Duodenal mucosa (tissue), 2 donors: ENCODE measurements around the gene DCUN1D3.
"Not testable (repeated sequence)": the region's sequence is repeated elsewhere in the genome, so short reads cannot be mapped to it uniquely, and the experiment has no call there.

Experiments
- H3K27ac ChIP-seq: one replicate; pipeline ENCODE4 v1.7.0; 2013; ENCODE audit warnings: low read depth, low read length
- H3K27me3 ChIP-seq, 2 donors: one replicate each; pipeline ENCODE4 v1.7.0; 2013; ENCODE audit warnings: low read length in 2 of 2, control low read depth in 1 of 2; ENCODE audit not compliant: insufficient read depth in 2 of 2, control insufficient read depth in 1 of 2
- H3K36me3 ChIP-seq, 2 donors: one replicate each; pipeline ENCODE4 v1.7.0; 2013; ENCODE audit warnings: low read length in 2 of 2, control low read depth in 1 of 2; ENCODE audit not compliant: insufficient read depth in 2 of 2, control insufficient read depth in 1 of 2
- H3K4me1 ChIP-seq, 2 donors: one replicate each; pipeline ENCODE4 v1.7.0; 2013; ENCODE audit warnings: low read length in 2 of 2, control low read depth in 1 of 2; ENCODE audit not compliant: insufficient read depth in 2 of 2, control insufficient read depth in 1 of 2
- H3K4me3 ChIP-seq, 2 donors: one replicate each; pipeline ENCODE4 v1.7.0; 2013; ENCODE audit warnings: low read length in 2 of 2, low read depth in 1 of 2
- H3K9ac ChIP-seq, 2 donors: one replicate each; pipeline ENCODE4 v1.7.0; 2013; ENCODE audit warnings: low read length in 2 of 2, low read depth in 1 of 2
- H3K9me3 ChIP-seq, 2 donors: one replicate each; pipeline ENCODE4 v1.7.0; 2013; ENCODE audit warnings: low read length in 2 of 2, control low read depth in 1 of 2; ENCODE audit not compliant: control insufficient read depth in 1 of 2

Gene DCUN1D3

GRCh38 chr16:20900299-20901067 is at the start of gene DCUN1D3, which contains the start of gene LYRM1:
Gene DCUN1D3 (minus strand): TSS chr16:20900358. CDS start chr16:20862538, 37,820 bp downstream.
Gene LYRM1 (plus strand): TSS chr16:20900771. CDS start chr16:20915556, 14,785 bp downstream.
- H3K4me1 ChIP-seq: peaks cover 57 to 60% of the 10 kb centered on the region in 2 donors
- peaks cover 0 to 12% of the 10 kb centered on the region in 2 donors for H3K36me3 ChIP-seq
- peak within 1 kb of the TSS; percentile 84 to 92 for H3K9ac ChIP-seq
- H3K4me3 ChIP-seq: peak within 1 kb of the TSS; percentile 80 to 94
- no peaks in the 10 kb centered on the region for H3K9me3 ChIP-seq
- peak within 1 kb of the TSS; percentile 93 for H3K27ac ChIP-seq
- no peaks in the 10 kb centered on the region for H3K27me3 ChIP-seq

GRCh38 chr16:20949660-20950059 is 49.5 kb upstream of the DCUN1D3 start:
- Histone ChIP-seq H3K9ac (no peak overlapping the region), H3K27ac (no peak overlapping the region), H3K9me3 (no peaks in the 10 kb centered on the region), H3K27me3 (no peaks in the 10 kb centered on the region), H3K4me3 (no peak overlapping the region), H3K36me3 (no peaks in the 10 kb centered on the region), H3K4me1 (no peaks in the 10 kb centered on the region)

GRCh38 chr16:20948444-20948843 is 48.3 kb upstream of the DCUN1D3 start:
- Histone ChIP-seq H3K36me3 (no peaks in the 10 kb centered on the region), H3K4me1 (no peaks in the 10 kb centered on the region), H3K4me3 (no peak overlapping the region), H3K9ac (no peak overlapping the region), H3K27me3 (no peaks in the 10 kb centered on the region), H3K9me3 (no peaks in the 10 kb centered on the region), H3K27ac (no peak overlapping the region)

- H3K9me3 ChIP-seq: no peaks in the 10 kb centered on the region
- H3K4me3 ChIP-seq: no peak overlapping the region
- H3K27me3 ChIP-seq: no peaks in the 10 kb centered on the region
- H3K4me1 ChIP-seq: peaks cover 0 to 2% of the 10 kb centered on the region in 2 donors
- H3K9ac ChIP-seq: no peak overlapping the region
- H3K36me3 ChIP-seq: no peaks in the 10 kb centered on the region
- H3K27ac ChIP-seq: no peak overlapping the region
Observed at GRCh38 chr16:20946015-20946629, 46.0 kb upstream of the DCUN1D3 start.

GRCh38 chr16:20945575-20945875 is 45.4 kb upstream of the DCUN1D3 start:
- not testable (repeated sequence) for H3K9me3 ChIP-seq, H3K4me3 ChIP-seq, H3K27ac ChIP-seq, H3K36me3 ChIP-seq, H3K27me3 ChIP-seq, H3K4me1 ChIP-seq, H3K9ac ChIP-seq

- Histone ChIP-seq H3K27ac (no peak overlapping the region), H3K36me3 (no peaks in the 10 kb centered on the region), H3K4me3 (no peak overlapping the region), H3K27me3 (no peaks in the 10 kb centered on the region), H3K9me3 (no peaks in the 10 kb centered on the region), H3K4me1 (peaks cover 0 to 4% of the 10 kb centered on the region in 2 donors), H3K9ac (no peak overlapping the region)
Observed at GRCh38 chr16:20944861-20945574, 44.9 kb upstream of the DCUN1D3 start.

GRCh38 chr16:20942256-20942655 is 42.1 kb upstream of the DCUN1D3 start:
- H3K4me1 ChIP-seq: peaks cover 6 to 9% of the 10 kb centered on the region in 2 donors
- H3K36me3 ChIP-seq: no peaks in the 10 kb centered on the region
- no peaks in the 10 kb centered on the region for H3K27me3 ChIP-seq
- H3K9me3 ChIP-seq: no peaks in the 10 kb centered on the region
- no peak overlapping the region for H3K27ac ChIP-seq
- no peak overlapping the region for H3K4me3 ChIP-seq
- H3K9ac ChIP-seq: no peak overlapping the region

- Histone ChIP-seq H3K4me1 (peaks cover 6 to 9% of the 10 kb centered on the region in 2 donors), H3K9ac (no peak overlapping the region), H3K27me3 (no peaks in the 10 kb centered on the region), H3K36me3 (no peaks in the 10 kb centered on the region), H3K9me3 (no peaks in the 10 kb centered on the region), H3K4me3 (no peak overlapping the region), H3K27ac (no peak overlapping the region)
Observed at GRCh38 chr16:20941636-20941926, 41.4 kb upstream of the DCUN1D3 start.

- Histone ChIP-seq H3K4me1 (peaks cover 6 to 9% of the 10 kb centered on the region in 2 donors), H3K9ac (no peak overlapping the region), H3K27me3 (no peaks in the 10 kb centered on the region), H3K9me3 (no peaks in the 10 kb centered on the region), H3K36me3 (no peaks in the 10 kb centered on the region), H3K27ac (no peak overlapping the region), H3K4me3 (no peak overlapping the region)
Observed at GRCh38 chr16:20940871-20941635, 40.9 kb upstream of the DCUN1D3 start.

- H3K27me3 ChIP-seq: no peaks in the 10 kb centered on the region
Observed at GRCh38 chr16:20939611-20940010, 39.5 kb upstream of the DCUN1D3 start.

More at GRCh38 chr16:20939611-20940010, 39.5 kb upstream of the DCUN1D3 start:
- H3K27ac ChIP-seq: no peak overlapping the region
- no peaks in the 10 kb centered on the region for H3K36me3 ChIP-seq
- no peak overlapping the region for H3K4me3 ChIP-seq
- no peaks in the 10 kb centered on the region for H3K9me3 ChIP-seq
- no peak overlapping the region for H3K9ac ChIP-seq
- peaks cover 6 to 9% of the 10 kb centered on the region in 2 donors for H3K4me1 ChIP-seq
